HEK293 (cell line): ENCODE data around the gene KPNA6.

ENCODE experiments used
- CTCF ChIA-PET: fragments of 350-600 bp; formaldehyde crosslinking; extraction: SDS; loops from one replicate; lab custom pipeline; 2021; ENCODE audit warnings: antibody characterized with exemption; lab: Yijun Ruan, JAX
- POLR2A ChIA-PET: fragments of 300-600 bp; formaldehyde crosslinking; extraction: SDS; loops from one replicate; lab custom pipeline; 2020; ENCODE audit warnings: antibody characterized with exemption, inconsistent platforms; lab: Yijun Ruan, JAX
- H3K27ac ChIP-seq: fragments of 200-500 bp; sonication (Bioruptor generic); 2 replicates; pipeline ENCODE4 v1.5.1; 2014; ENCODE audit warnings: low read depth, low read length, control low read depth, inconsistent platforms; ENCODE audit errors: extremely low read depth
- H3K36me3 ChIP-seq, 2 experiments: fragments of 200-500 bp in 1 of 2; sonication (Bioruptor generic) in 1 of 2; 1 replicate in 1 of 2; 2 replicates in 1 of 2; pipeline ENCODE4 v1.5.1; 2014 to 2017; ENCODE audit warnings: inconsistent platforms in 2 of 2, low read length in 2 of 2; ENCODE audit not compliant: control insufficient read depth in 2 of 2, insufficient read depth in 1 of 2
- H3K4me1 ChIP-seq: fragments of 200-500 bp; sonication (Bioruptor generic); 2 replicates; pipeline ENCODE4 v1.5.1; 2014; ENCODE audit warnings: mild to moderate bottlenecking, low read length, inconsistent platforms; ENCODE audit not compliant: control insufficient read depth, insufficient read depth
- H3K4me3 ChIP-seq: 2 replicates; pipeline ENCODE4 v1.5.1; 2011; ENCODE audit warnings: low read depth, mild to moderate bottlenecking, control low read depth, low read length, moderate library complexity
- H3K9me3 ChIP-seq: fragments of 200-500 bp; sonication (Bioruptor generic); 2 replicates; pipeline ENCODE4 v1.5.1; 2014; ENCODE audit warnings: low read depth, low read length, inconsistent platforms; ENCODE audit not compliant: control insufficient read depth, insufficient read depth
- FEZF1 ChIP-seq: fragments of 450-650 bp; formaldehyde crosslinking; IDR thresholded peaks from 2 replicates; pipeline ENCODE4 v1.5.1; 2016; ENCODE audit warnings: missing biosample characterization, missing genetic modification characterization
- HOXC10 ChIP-seq: sonication (generic); formaldehyde crosslinking; IDR thresholded peaks from 2 replicates; pipeline ENCODE4 v1.8.1; 2023; ENCODE audit warnings: mild to moderate bottlenecking, missing genetic modification reagents
- KLF7 ChIP-seq: fragments of 450-650 bp; formaldehyde crosslinking; IDR thresholded peaks from 2 replicates; pipeline ENCODE4 v1.5.1; 2016; ENCODE audit warnings: missing biosample characterization, missing genetic modification characterization, borderline replicate concordance
- OSR2 ChIP-seq: fragments of 450-650 bp; formaldehyde crosslinking; IDR thresholded peaks from 2 replicates; pipeline ENCODE4 v1.5.1; 2016; ENCODE audit warnings: missing biosample characterization, missing genetic modification characterization
- PRDM2 ChIP-seq: fragments of 450-650 bp; formaldehyde crosslinking; IDR thresholded peaks from 2 replicates; pipeline ENCODE4 v1.5.1; 2016; ENCODE audit warnings: missing biosample characterization, missing genetic modification characterization, borderline replicate concordance
- REPIN1 ChIP-seq: fragments of 450-650 bp; formaldehyde crosslinking; IDR thresholded peaks from 2 replicates; pipeline ENCODE4 v1.5.1; 2017; ENCODE audit warnings: missing biosample characterization, missing genetic modification characterization, low read depth
- SETDB1 ChIP-seq: IDR thresholded peaks from one replicate; pipeline ENCODE4 v1.6.1; 2017; ENCODE audit warnings: mild to moderate bottlenecking, low read length, moderate library complexity, mixed read lengths; ENCODE audit not compliant: insufficient read length
- TRIM28 ChIP-seq: IDR thresholded peaks from 2 replicates; pipeline ENCODE4 v1.6.1; 2011; ENCODE audit warnings: low read length, control low read depth, borderline replicate concordance
- ZBTB1 ChIP-seq: fragments of 450-650 bp; formaldehyde crosslinking; IDR thresholded peaks from 2 replicates; pipeline ENCODE4 v1.5.1; 2016; ENCODE audit warnings: missing biosample characterization, missing genetic modification characterization
- ZBTB17 ChIP-seq: fragments of 450-650 bp; formaldehyde crosslinking; IDR thresholded peaks from 2 replicates; pipeline ENCODE4 v1.5.1; 2016; ENCODE audit warnings: missing biosample characterization, missing genetic modification characterization
- ZBTB21 ChIP-seq: fragments of 450-650 bp; formaldehyde crosslinking; IDR thresholded peaks from 2 replicates; pipeline ENCODE4 v1.5.1; 2017; ENCODE audit warnings: missing biosample characterization, missing genetic modification characterization
- ZNF26 ChIP-seq: fragments of 450-650 bp; formaldehyde crosslinking; IDR thresholded peaks from 2 replicates; pipeline ENCODE4 v1.5.1; 2016; ENCODE audit warnings: missing biosample characterization, missing genetic modification characterization
- ZNF292 ChIP-seq: fragments of 450-650 bp; formaldehyde crosslinking; IDR thresholded peaks from 2 replicates; pipeline ENCODE4 v1.5.1; 2016; ENCODE audit warnings: low read depth, missing biosample characterization, missing genetic modification characterization, borderline replicate concordance
- ZNF324 ChIP-seq: fragments of 450-650 bp; formaldehyde crosslinking; IDR thresholded peaks from 2 replicates; pipeline ENCODE4 v1.5.1; 2016; ENCODE audit warnings: missing biosample characterization, missing genetic modification characterization
- ZNF621 ChIP-seq: fragments of 450-650 bp; formaldehyde crosslinking; IDR thresholded peaks from 2 replicates; pipeline ENCODE4 v1.5.1; 2017; ENCODE audit warnings: missing biosample characterization, missing genetic modification characterization
- ZNF664 ChIP-seq: fragments of 450-650 bp; formaldehyde crosslinking; IDR thresholded peaks from 2 replicates; pipeline ENCODE4 v1.5.1; 2016; ENCODE audit warnings: missing biosample characterization, missing genetic modification characterization
- ZSCAN30 ChIP-seq: fragments of 450-650 bp; IDR thresholded peaks from 2 replicates; pipeline ENCODE4 v1.5.1; 2018; ENCODE audit warnings: missing biosample characterization, mild to moderate bottlenecking, missing genetic modification characterization, moderate library complexity

The KPNA6 gene

GRCh38 chr1:32186077-32186476, 78.2 kb downstream of the KPNA6 start (continued):
- TF ChIP-seq PRDM2 (tag by site-specific recombination) (no peak), ZNF621 (no peak), FEZF1 (no peak), OSR2 (no peak)

- no peaks in the 10 kb centered on the region for H3K9me3 ChIP-seq
- H3K4me1 ChIP-seq, result no peaks in the 10 kb centered on the region
- CTCF ChIA-PET, result interaction anchor here (0.6 kb wide), 1 partner anchor 103 kb away, joined by 3 read pairs; no protein-coding TSS in a partner anchor
- H3K27ac ChIP-seq, result peak overlapping the region; percentile 24; the same call in 1 of the 2 replicates
- H3K4me3 ChIP-seq, result no peak overlapping the region
- TF ChIP-seq ZNF26 (tag by site-specific recombination) (no peak), ZNF324 (tag by site-specific recombination) (no peak), ZBTB17 (peak; percentile 73), ZNF292 (no peak)
- H3K36me3 ChIP-seq, result peaks cover 78 to 91% of the 10 kb centered on the region in 2 experiments
- POLR2A ChIA-PET, result no interaction called here
Measured at GRCh38 chr1:32186491-32186890, 78.6 kb downstream of the KPNA6 start.

GRCh38 chr1:32187850-32188249, 80.0 kb downstream of the KPNA6 start:
- no peak for TF ChIP-seq ZBTB1 (tag by site-specific recombination)
- no peak for TF ChIP-seq REPIN1 (tag by site-specific recombination)
- TF ChIP-seq TRIM28, result no peak
- no peak for TF ChIP-seq ZNF664
- TF ChIP-seq ZSCAN30, result no peak
- TF ChIP-seq SETDB1, result no peak
- no peak for TF ChIP-seq HOXC10 (CRISPR knock-in tag)
- no peak for TF ChIP-seq KLF7 (tag by site-specific recombination)
- no peak for TF ChIP-seq ZBTB21 (tag by site-specific recombination)
- no peaks in the 10 kb centered on the region for H3K4me1 ChIP-seq
- H3K36me3 ChIP-seq, result peaks cover 78 to 91% of the 10 kb centered on the region in 2 experiments
- no peaks in the 10 kb centered on the region for H3K9me3 ChIP-seq
- CTCF ChIA-PET, result no interaction called here
- POLR2A ChIA-PET, result interaction anchor here (1.4 to 1.6 kb wide), 2 partner anchors 8 kb away, joined by 5 to 6 read pairs; partner anchors contain the start of gene TXLNA
- H3K4me3 ChIP-seq, result no peak overlapping the region
- no peak overlapping the region for H3K27ac ChIP-seq
